ENCODE measurements around the gene PRICKLE1.

Gene PRICKLE1

DNA sequence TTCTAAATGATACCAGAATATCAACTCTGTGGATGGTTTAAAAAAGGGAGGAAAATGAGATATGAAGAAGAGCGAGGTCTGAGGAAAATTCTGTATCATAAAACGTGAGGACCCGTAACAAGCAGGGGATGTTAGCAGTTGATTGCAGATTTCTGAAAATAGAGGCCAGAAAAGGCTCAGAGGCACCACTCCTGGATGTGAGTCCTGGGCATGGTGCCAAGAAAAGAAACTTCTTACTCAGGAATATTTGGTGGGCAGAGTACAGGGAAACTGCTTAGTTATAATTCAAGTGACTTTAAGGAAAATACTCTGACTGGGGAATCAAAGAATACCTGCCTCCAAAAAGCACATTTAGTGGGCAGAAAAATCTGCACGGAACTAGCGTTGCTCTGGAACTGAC lies 85.5 kb downstream of the PRICKLE1 start:
- H3K4me3 ChIP-seq = no peak overlapping the region
- peak overlapping the region in 1 of 21 experiments; percentile 5 for H3K27ac ChIP-seq

DNA sequence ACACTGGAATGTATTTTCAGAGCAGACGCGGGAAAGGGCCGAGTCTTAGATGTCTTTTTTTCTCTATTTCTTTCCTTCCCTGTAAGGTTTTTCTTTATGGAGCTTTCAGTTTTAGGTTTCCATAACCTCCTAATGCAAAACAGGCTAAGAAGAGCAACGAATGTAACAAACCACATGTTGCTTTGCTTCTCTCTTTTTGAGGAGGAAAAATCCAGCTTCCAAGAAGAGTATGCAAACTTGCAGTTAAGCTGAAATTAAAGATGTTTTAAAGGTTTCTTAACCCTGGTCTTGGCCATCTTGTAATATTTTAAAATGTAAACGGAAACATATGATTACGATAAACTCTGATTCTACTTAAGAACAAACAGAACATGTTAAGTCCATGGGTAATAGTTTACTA lies 86.9 kb downstream of the PRICKLE1 start:
- Histone ChIP-seq H3K4me3 (no peak overlapping the region), H3K27ac (no peak overlapping the region)

DNA sequence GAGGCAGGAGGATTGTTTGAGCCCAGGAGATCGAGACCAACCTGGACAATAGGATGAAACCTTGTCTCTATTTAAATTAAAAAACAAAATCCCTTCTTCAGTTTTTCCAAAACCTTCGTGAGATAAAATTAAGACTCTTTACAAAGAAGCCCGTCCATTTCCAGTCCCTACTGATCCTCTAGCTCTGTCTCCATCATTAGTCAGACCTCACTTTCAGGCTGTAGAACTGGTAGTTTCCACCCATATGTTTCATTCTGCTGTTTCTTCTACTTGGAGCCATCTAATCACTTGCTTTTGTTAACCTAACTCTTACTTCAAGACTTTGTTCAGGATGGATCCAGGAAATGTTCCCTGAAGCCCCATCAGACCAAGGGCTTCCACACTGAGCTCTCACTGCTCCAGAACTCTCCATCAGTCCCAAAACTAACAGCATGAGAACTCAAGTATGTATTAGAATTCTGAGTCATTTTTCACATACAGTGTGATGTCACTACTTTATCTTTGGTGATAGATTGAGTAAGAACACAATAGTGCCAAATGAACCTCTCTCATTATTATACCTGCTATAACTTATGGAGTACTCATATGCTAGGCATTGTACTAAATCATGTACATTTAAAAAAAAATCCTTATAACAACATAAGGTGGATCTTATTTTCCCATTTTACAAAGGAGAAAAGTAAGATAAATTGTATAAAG lies 90.8 kb downstream of the PRICKLE1 start:
- Histone ChIP-seq H3K27ac (no peak overlapping the region), H3K4me3 (no peak overlapping the region)

DNA sequence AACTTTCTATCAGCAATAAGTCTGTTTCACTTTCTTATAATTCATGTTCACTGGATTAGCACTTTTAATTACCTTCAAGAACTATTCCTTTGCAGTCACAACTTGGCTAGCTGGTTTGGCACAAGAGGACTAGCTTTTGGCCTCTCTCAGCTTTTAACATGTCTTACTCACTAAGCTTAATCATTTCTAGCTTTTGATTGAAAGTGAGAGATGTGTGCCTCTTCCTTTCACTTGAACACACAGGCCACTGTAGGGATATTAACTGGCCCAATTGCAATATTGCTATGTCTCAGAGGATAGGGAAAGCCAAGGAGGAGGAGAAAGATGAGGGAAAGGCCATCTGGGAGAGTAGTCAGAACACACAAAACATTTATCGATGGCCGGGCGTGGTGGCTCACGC lies 92.7 kb downstream of the PRICKLE1 start:
- no peak overlapping the region for H3K4me3 ChIP-seq

DNA sequence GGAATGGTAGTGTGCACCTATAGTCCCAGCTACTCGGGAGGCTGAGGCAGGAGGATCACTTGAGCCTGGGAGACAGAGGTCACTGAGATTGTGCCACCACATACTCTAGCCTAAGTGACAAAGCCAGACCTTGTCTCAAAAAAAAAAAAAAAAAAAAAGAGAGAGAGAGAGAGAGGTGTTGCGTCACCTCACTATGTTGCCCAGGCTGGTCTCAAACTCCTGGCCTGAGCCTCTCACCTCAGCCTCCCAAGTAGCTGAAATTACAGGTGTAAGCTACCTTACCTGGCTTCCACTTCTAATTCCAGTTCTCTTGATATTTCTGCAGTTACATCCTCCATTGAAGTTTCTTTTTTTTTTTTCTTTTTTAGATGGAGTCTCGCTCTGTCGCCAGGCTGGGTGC lies 94.3 kb downstream of the PRICKLE1 start:
- Histone ChIP-seq H3K4me3 (no peak overlapping the region), H3K27ac (no peak overlapping the region)

More for the DNA sequence above, 92.7 kb downstream of the PRICKLE1 start:
- no peak overlapping the region for H3K27ac ChIP-seq

DNA sequence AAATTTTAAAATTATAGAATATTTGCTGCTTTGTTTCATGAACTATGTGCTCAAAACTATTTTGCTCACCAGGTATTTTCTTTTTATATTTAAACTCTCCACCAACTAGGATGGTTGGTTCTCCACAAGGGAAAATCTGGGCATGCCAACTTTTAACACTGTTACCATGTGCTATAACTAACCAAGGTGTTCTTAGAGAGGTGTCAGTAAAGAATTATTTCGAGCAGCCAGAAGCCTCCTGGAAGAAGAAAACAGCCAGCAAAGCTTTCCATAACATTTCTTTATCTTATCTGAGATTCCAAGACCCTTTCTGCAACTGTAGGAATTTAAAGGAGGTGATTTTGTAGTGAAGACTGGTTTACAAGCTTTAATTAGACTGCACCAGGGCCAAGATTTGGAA lies 97.3 kb downstream of the PRICKLE1 start:
- H3K4me3 ChIP-seq = no peak overlapping the region
- no peak overlapping the region for H3K27ac ChIP-seq

DNA sequence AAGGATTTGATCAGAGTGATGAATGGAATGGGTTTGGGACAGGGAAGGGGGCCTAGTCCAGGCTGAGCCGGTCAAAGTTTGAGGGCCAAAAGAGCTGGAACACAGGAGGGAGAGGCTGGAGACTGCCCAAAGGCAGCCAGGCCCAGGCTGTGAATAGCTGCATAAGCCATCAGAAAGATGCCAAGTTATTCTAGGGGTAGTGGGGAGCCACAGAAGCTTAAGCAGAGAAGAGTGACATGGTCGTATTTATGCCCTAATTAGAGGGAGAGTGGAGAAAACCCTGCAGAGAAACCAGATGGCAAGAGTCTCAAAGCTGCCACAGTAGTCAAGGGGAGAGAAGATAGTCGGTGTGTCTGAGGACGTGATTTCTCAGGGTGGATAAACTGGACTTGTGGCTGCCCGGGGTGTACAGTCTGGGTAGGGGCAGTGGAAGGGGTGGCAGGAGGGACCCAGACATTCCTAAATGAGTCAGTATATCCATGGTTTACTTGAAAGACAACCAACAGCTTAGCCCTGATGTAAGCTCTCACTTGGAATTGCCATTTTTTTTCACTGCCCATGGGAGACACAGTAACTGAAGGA lies 99.2 kb downstream of the PRICKLE1 start:
- no peak overlapping the region for H3K4me3 ChIP-seq

DNA sequence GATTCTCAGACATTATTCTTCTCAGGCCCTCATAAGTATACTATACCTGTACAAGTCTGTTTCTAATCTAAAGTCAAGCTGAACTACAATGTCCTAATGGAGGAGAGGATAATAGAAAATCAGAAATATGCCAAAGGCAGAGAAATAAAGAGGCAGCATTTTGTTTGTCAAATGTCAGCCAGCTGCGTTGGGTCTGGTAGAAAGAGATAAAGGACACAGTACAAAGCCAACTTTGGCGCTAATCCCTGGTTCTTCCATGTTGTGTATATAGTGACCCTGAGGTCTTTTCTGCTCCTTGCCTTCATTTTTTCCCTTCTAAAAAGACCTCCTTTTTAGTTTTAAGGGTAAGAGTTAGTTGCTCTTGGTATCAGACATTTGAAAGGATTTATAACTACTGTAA lies 103.1 kb downstream of the PRICKLE1 start:
- no peak overlapping the region for H3K4me3 ChIP-seq
- H3K27ac ChIP-seq = no peak overlapping the region

More for the DNA sequence above, 99.2 kb downstream of the PRICKLE1 start:
- H3K27ac ChIP-seq = no peak overlapping the region

DNA sequence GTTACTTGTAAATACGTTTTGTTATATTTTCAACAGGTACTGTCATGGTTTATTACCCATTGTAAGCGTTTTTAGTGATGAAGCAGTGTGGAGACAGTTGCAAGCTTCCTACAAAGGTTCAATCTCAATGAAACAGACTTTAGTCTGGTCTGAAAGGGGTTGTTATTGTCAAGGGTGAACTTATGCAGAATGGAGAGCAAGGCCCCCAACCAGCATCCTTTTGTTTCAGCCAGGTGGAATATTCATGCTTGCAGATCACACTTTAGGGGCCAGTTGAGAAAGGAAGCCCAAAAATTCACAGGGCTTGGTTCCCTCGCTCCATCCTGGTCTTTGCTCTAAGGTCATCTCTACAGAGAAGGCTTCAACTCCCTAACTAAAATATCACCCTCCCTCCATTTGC lies 103.7 kb downstream of the PRICKLE1 start:
- Histone ChIP-seq H3K4me3 (no peak overlapping the region), H3K27ac (no peak overlapping the region)

DNA sequence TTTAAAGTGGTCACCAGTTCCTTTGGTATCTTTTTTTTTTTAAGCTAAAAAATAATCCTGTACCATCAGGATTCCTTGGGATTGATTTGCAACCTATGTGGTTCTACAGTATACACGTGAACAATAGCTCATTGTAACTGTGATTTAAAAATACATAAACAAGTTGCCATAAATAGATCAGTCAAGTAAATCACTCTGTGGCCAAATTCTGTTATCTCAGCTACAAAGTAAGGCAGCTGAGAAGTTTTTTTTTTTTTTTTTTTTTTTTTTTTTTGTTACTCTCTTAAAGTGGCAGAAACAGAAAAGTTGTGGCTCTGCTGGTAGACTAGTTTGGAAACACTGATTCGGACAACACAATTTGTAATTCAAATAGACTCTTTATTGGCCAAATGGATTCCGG lies 104.5 kb downstream of the PRICKLE1 start:
- no peak overlapping the region for H3K27ac ChIP-seq
- no peak overlapping the region for H3K4me3 ChIP-seq

DNA sequence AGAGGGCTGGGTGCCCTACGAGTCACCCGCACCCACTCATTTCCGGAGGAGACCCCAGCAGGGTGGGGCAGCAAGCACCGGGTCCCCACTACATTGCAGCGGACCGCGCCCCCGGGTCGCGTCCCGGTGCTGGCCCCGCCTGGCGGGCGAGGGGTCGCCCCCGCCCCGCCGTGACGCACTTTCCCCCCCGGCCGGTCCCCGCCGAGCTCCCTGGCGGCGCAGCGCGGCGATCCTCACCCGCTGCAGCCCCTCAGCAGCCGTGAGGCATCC lies 106.1 kb downstream of the PRICKLE1 start:
- Histone ChIP-seq H3K4me3 (peak overlapping the region; percentile 46 to 68 (median 58)), H3K27ac (peak overlapping the region in 20 of 21 experiments; percentile 39 to 87 (median 70))

DNA sequence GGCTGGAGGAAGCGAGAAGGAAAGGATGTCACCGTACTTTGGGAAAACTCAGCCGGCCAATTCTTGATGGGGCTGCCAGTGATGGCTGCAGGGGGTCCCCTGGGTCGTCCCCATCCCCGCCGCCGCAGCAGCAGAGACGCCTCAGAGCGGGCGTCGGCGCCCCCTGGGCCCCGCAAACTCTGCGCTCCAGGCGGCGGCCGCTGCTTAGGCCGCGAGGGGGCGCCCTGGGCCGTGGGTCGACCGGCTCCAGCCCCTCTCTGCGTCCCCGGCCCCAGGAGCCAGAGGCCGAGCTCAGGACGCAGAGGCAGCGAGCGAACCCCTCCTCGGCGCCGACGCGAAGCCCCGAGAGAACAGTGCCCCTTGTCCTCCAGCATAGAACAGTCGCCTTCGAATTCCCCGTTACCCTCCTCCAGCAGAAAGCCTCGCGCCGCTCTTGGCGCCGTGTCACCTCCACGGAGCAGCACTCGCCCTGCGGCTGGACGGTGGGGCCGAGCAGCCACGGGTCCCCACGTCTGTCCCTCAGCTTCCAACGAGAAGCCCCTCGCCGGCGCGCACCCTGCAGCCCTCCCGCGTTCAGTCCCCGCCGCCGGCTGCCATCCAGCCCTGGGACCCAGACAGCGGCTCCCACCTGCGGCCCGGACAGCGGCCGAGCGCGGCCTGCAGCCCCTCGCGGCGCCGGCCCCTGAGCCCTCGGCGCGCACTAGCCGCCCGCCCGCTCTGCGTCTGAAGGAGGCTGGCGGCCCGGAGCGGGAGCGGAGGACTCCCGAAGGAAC lies 106.6 kb downstream of the PRICKLE1 start:
- Histone ChIP-seq H3K4me3 (peak overlapping the region; percentile 46 to 68 (median 58)), H3K27ac (peak overlapping the region in 20 of 21 experiments; percentile 39 to 87 (median 70))

DNA sequence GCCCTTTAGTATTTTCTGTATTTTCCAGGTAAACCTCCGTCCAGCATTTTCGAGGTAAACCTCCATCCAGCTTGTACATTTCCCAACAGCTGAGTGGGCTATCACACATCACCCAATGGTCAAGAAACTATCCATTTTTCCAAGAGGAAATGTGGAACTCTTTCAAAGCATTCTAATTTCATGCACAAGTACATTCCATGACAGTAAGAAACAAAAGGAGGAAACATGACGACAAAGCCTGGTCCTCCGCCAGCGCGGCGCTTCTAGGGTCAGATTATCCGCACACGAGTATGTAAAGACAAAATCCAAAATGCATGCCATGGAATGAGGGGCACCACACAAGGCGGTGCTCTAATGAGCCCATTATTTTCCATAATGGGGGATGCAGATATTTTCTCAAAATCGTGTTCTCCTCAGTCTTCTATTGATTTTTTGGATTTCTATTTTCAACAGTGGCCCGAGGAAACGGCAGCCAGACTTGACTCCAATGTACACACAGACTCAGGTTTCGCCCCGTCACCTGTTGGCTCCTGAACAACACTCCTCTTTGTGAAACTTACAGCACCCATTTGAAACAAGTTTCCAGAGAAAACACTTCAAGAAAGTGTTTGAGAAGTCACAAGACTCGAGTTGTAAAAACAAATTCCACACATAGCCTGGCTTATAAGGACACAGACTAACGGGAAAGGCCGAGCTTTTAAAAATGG lies 107.4 kb downstream of the PRICKLE1 start:
- Histone ChIP-seq H3K4me3 (peak overlapping the region; percentile 46 to 68 (median 58)), H3K27ac (peak overlapping the region in 19 of 21 experiments; percentile 5 to 87 (median 70))

DNA sequence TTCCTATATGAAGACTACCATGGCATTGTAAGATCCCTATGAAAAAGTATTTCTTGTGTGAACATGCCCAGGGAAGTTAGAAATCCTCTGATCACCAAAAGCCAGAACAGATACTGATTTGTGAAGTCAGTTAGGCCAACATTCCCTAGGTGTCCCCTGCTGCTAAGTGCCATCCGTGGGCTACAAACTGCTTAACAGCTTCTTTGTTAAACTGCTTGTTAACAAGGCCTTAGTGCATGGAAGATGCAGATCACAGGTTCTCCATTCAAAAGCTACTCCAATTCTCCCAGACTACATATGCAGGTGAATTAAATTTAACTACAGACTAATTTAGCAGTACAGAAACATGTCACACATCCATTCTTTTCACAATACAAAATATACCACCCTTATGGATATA lies 108.2 kb downstream of the PRICKLE1 start:
- Histone ChIP-seq H3K4me3 (no peak overlapping the region), H3K27ac (peak overlapping the region in 1 of 21 experiments; percentile 83)

DNA sequence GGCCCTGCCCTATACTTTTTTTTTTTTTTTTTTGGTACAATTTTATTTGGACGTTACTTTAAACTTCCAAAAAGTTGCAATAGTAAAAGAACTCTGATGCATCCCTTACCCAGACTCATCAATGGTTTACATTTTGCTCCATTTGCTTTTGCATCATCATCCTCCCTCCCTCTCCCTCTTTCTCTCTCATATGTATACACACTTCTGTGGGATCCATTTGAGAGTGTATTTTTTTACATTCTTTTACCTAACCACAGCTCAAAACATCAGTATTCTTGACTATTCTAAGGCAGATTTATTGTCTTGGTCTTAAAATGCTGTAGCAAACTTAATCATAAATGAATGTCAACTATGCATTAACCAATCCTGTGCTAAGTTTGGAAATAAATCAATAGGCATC lies 111.6 kb downstream of the PRICKLE1 start:
- Histone ChIP-seq H3K27ac (no peak overlapping the region), H3K4me3 (no peak overlapping the region)

DNA sequence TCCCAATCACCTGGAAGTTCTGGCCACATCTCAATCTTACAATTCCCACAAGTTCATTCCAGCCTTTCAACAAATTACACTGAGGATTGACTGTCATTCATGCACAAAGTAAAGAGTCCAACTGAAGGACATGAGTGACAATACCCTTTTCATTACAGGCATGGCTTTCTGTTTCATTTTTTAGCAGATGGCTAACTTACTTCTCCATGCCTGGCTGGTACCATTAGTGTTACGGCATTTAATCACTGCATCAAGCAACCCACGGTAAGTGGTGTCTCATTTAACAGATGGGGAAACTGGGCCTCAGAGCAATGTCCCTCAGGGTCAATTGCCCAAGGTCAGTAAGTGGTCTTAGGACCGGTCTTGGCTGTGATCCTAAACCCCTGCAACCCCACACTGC lies 114.4 kb downstream of the PRICKLE1 start:
- Histone ChIP-seq H3K4me3 (no peak overlapping the region), H3K27ac (no peak overlapping the region)

DNA sequence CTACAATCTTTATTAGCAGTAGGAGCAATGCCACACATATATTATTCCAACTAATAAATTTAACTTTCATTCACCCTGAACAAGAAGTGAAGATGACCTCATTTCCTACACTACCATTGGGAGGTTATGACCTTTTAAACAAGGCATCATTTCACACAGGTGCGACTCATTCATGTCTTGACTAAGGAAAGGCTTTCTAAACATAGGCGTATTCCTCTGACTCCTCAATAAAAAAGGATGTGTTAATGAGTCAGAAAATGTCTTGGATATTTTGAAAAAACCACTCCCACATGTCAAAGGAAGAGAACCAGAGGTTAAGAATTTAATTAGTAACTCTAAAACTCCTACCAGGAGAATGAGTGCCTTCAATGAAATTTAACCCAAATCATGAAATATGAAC lies 115.2 kb downstream of the PRICKLE1 start:
- Histone ChIP-seq H3K27ac (no peak overlapping the region), H3K4me3 (no peak overlapping the region)

DNA sequence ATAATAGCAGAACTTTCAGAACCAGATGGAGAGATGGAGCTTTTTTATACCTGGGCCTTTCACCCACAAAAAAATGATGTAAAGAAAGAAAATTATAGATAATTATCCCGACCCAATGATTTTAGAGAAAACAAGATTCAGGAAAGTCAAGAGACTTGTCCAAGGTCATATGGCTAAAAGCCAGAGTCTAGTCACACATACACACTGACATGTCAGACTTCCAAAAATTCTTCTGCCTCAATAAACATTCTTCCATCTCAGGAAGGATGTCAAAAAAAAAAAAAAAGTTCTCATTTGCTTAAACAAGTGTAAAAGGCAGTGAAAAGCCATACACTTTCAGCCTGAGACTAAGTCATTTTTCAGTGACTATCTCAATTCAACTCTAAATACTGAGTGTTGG lies 116.0 kb downstream of the PRICKLE1 start:
- H3K4me3 ChIP-seq = no peak overlapping the region
- no peak overlapping the region for H3K27ac ChIP-seq

DNA sequence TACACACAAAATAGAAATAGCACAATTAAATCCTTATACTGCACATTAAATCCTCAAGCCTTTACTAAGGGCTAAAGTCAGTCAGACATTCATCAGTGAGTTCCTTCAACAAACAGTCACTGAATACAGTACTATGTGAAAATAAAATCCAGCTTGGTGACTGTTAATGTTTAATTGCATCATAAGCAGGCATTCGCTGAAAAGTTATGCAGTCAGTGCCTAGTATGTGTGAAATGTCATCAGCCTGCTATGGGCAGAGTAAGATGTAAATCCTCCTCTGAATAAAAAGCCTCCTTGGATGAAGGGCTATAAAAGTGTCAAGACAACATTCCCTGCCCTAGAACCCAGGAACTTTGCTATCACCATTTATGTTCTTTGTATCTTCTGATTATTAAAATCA lies 116.4 kb downstream of the PRICKLE1 start:
- H3K4me3 ChIP-seq = no peak overlapping the region
- H3K27ac ChIP-seq = no peak overlapping the region

DNA sequence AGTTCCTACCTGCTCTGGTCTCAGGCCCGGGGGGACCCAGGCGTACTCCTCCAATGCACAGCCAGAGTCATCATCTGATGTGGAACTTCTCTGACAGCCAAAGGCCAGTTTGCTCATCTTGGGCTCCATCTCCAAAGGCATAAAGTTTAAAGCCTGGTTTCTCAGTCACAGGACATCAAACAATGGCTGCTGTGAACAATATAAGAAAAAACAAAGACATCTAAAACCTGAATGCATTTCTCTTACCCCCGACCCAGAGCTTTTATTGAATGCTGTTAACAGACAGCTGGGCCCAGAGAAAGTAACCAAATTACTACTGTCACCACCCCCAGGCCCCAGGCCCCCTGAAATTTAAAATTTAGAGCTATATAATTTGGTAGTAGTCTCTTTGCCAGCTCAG lies 117.2 kb downstream of the PRICKLE1 start:
- Histone ChIP-seq H3K4me3 (no peak overlapping the region), H3K27ac (no peak overlapping the region)
